GM19395 (cell line): ENCODE data around the gene AHRR.
"Not testable (repeated sequence)": the region's sequence is repeated elsewhere in the genome, so short reads cannot be mapped to it uniquely, and the experiment has no call there.

Source experiments
- ATAC-seq: cut with Tn5 transposase; IDR thresholded peaks from one replicate; pipeline ENCODE4 v1.9.1; 2021; ENCODE audit warnings: mild to moderate bottlenecking, moderate library complexity; ENCODE audit not compliant: unreplicated experiment

The AHRR gene

DNA sequence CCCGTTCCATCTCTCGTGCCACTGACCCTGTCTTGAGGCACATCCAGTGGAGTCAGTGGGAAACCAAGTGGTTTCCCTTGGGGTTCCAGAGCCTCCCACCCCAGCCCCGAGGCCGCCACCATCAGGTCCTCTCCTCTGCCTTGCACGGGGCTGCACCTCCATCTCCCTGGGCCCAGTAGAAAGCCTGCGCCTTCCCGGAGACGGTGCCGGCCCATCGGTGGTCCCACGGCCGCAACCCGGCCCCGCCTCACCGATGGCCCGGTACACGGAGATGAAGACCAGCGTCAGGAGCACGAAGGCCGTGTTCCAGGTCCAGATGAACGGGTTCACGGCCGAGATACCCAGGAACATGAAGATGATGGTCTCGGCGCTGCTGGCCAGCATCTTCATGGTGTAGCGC, 161.5 kb downstream of the AHRR start:
- ATAC-seq, result no peak

- ATAC-seq, result no peak
Measured at GRCh38 chr5:483434-484140, 162.1 kb downstream of the AHRR start.

DNA sequence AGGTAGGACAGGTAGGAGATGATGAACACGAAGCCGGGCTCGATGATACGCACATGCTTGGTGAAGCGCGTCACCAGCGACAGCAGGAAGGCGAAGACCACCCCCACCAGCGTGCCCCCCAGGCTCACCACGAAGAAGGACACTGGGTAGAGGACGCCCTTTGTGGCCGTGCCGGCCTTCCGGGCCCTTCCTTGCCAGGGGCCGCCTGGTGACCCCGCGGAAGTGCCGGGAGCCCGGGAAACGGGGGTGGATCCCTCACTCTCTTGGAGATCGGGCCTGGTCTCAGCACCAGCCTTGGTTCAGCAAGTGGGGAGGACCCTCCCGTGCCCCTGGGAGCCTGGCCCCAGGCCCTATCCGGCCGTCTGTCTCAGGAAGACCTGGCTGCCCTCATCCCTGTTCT, 163.0 kb downstream of the AHRR start:
- ATAC-seq, result no peak

GRCh38 chr5:485113-485945, 163.8 kb downstream of the AHRR start:
- ATAC-seq, result no peak

DNA sequence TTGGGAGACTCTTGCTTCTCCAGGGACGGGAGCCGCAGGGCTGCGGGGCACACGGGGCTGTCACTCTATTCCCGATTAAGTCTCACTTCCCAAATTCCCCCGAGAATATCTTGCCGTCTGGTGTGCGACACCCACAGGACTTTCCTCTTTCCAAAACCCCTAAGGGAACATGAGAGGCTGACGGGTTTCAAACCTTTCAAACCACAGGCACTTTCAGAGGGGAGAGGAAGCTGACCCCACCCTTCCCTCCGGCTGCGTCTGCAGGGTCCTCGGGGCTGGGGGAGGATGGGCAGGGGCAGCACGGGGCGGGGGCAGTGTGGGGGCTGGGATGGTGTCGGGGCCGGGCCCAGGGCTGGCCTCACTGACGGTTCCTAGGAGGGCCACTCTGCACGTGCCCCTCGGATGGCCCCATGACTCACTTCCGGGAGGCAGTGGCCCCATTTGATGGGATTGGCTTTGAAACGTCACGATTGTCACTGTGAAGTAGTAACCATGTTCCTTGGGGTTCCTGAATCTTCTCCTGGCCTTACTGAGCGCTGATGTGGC, 164.5 kb downstream of the AHRR start:
- ATAC-seq, result no peak

GRCh38 chr5:486597-486996, 165.1 kb downstream of the AHRR start:
- ATAC-seq, result not testable (repeated sequence)
